SK-N-SH treated with all-trans-retinoic acid at 6 μM for 48 hours (cell line): Measurements from ENCODE around the gene MAP3K13.

Experiments
- ATAC-seq: fragments of 200-7000 bp; cut with Tn5 transposase; 3 replicates; pipeline ENCODE4 v1.9.1; 2020; ENCODE audit warnings: mild to moderate bottlenecking, moderate library complexity
- ARNTL ChIP-seq: fragments of 450-650 bp; formaldehyde crosslinking; IDR thresholded peaks from 2 replicates; pipeline ENCODE4 v1.5.0; 2020; ENCODE audit warnings: low read depth, mild to moderate bottlenecking, moderate library complexity, borderline replicate concordance
- BACH2 ChIP-seq: fragments of 250-450 bp; sonication (Bioruptor Pico); IDR thresholded peaks from 2 replicates; pipeline ENCODE4 v1.9.0; 2021; ENCODE audit warnings: mild to moderate bottlenecking, borderline replicate concordance
- CREB5 ChIP-seq: fragments of 250-450 bp; sonication (Bioruptor Pico); IDR thresholded peaks from 2 replicates; pipeline ENCODE4 v1.5.1; 2020; ENCODE audit warnings: low read depth, mild to moderate bottlenecking, moderate library complexity
- CSDC2 ChIP-seq: fragments of 250-450 bp; sonication (Bioruptor Pico); IDR thresholded peaks from 2 replicates; pipeline ENCODE4 v1.5.0; 2020; ENCODE audit warnings: mild to moderate bottlenecking, moderate library complexity
- CSRNP3 ChIP-seq: fragments of 250-450 bp; sonication (Bioruptor Pico); IDR thresholded peaks from 2 replicates; pipeline ENCODE4 v1.5.1; 2021; ENCODE audit warnings: mild to moderate bottlenecking, moderate library complexity
- ESRRG ChIP-seq: fragments of 250-450 bp; sonication (Bioruptor Pico); IDR thresholded peaks from 2 replicates; pipeline ENCODE4 v1.6.1; 2021; ENCODE audit warnings: mild to moderate bottlenecking
- ISL1 ChIP-seq: fragments of 250-450 bp; sonication (Bioruptor Pico); IDR thresholded peaks from 2 replicates; pipeline ENCODE4 v2.1.2; 2022; ENCODE audit warnings: mild to moderate bottlenecking, moderate library complexity
- OSR1 ChIP-seq: fragments of 250-450 bp; sonication (Bioruptor Pico); IDR thresholded peaks from 2 replicates; pipeline ENCODE4 v1.8.0; 2022; ENCODE audit warnings: moderate library complexity, mild to moderate bottlenecking, inconsistent platforms
- PATZ1 ChIP-seq: fragments of 250-450 bp; sonication (Bioruptor Pico); IDR thresholded peaks from 2 replicates; pipeline ENCODE4 v1.8.0; 2020; ENCODE audit warnings: mild to moderate bottlenecking, moderate library complexity, borderline replicate concordance
- POU6F1 ChIP-seq: fragments of 250-450 bp; sonication (Bioruptor Pico); IDR thresholded peaks from 2 replicates; pipeline ENCODE4 v1.8.0; 2021; ENCODE audit warnings: low read depth, mild to moderate bottlenecking, moderate library complexity, borderline replicate concordance
- PPARA ChIP-seq: fragments of 250-450 bp; sonication (Bioruptor Pico); IDR thresholded peaks from 2 replicates; pipeline ENCODE4 v1.5.0; 2020; ENCODE audit warnings: mild to moderate bottlenecking, borderline replicate concordance
- RARB ChIP-seq: fragments of 250-450 bp; sonication (Bioruptor Pico); IDR thresholded peaks from 2 replicates; pipeline ENCODE4 v1.8.0; 2021; ENCODE audit warnings: mild to moderate bottlenecking, moderate library complexity
- SNAI2 ChIP-seq: fragments of 250-450 bp; sonication (Bioruptor Pico); IDR thresholded peaks from 2 replicates; pipeline ENCODE4 v1.5.0; 2020; ENCODE audit warnings: mild to moderate bottlenecking, moderate library complexity
- TCF4 ChIP-seq: fragments of 250-450 bp; sonication (Bioruptor Pico); IDR thresholded peaks from 2 replicates; pipeline ENCODE4 v1.8.0; 2021; ENCODE audit warnings: mild to moderate bottlenecking, moderate library complexity, borderline replicate concordance
- TOX ChIP-seq: fragments of 250-450 bp; sonication (Bioruptor Pico); IDR thresholded peaks from 2 replicates; pipeline ENCODE4 v1.8.0; 2021; ENCODE audit warnings: mild to moderate bottlenecking, moderate library complexity, borderline replicate concordance
- TSHZ2 ChIP-seq: fragments of 250-450 bp; sonication (Bioruptor Pico); IDR thresholded peaks from 2 replicates; pipeline ENCODE4 v1.5.0; 2020; ENCODE audit warnings: mild to moderate bottlenecking, moderate library complexity
- ZC3H10 ChIP-seq: fragments of 250-450 bp; sonication (Bioruptor Pico); IDR thresholded peaks from 2 replicates; pipeline ENCODE4 v1.5.1; 2021; ENCODE audit warnings: mild to moderate bottlenecking, moderate library complexity
- ZFP3 ChIP-seq: fragments of 250-450 bp; sonication (Bioruptor Pico); IDR thresholded peaks from 2 replicates; pipeline ENCODE4 v1.5.0; 2020; ENCODE audit warnings: mild to moderate bottlenecking, moderate library complexity
- ZFP30 ChIP-seq: fragments of 450-650 bp; formaldehyde crosslinking; IDR thresholded peaks from 2 replicates; pipeline ENCODE4 v1.5.0; 2022; ENCODE audit warnings: mild to moderate bottlenecking, moderate library complexity
- ZNF565 ChIP-seq: fragments of 450-650 bp; formaldehyde crosslinking; conservative IDR thresholded peaks from 2 replicates; pipeline ENCODE4 v1.5.0; 2020; ENCODE audit warnings: low read depth, mild to moderate bottlenecking, moderate library complexity
- ZNF8 ChIP-seq: fragments of 450-650 bp; formaldehyde crosslinking; IDR thresholded peaks from 2 replicates; pipeline ENCODE4 v1.5.0; 2020; ENCODE audit warnings: mild to moderate bottlenecking, moderate library complexity

MAP3K13 gene

GRCh38 chr3:185532901-185533300, 170.0 kb downstream of the MAP3K13 start (continued):
- no peak for TF ChIP-seq ZFP30 (CRISPR knock-in tag)
- TF ChIP-seq PPARA (CRISPR knock-in tag), result no peak
- TF ChIP-seq BACH2 (CRISPR knock-in tag), result no peak
- no peak for TF ChIP-seq TSHZ2 (CRISPR knock-in tag)
- no peak for TF ChIP-seq CREB5
- no peak for TF ChIP-seq ZNF8 (CRISPR knock-in tag)
- no peak for TF ChIP-seq OSR1 (CRISPR knock-in tag)
- TF ChIP-seq SNAI2 (CRISPR knock-in tag), result no peak
- TF ChIP-seq ZFP3 (CRISPR knock-in tag), result no peak
- no peak for TF ChIP-seq ISL1
- TF ChIP-seq, all 23 proteins: peak for 0

GRCh38 chr3:185534511-185534910, 171.6 kb downstream of the MAP3K13 start:
- TF ChIP-seq ZFP3 (CRISPR knock-in tag), result no peak
- TF ChIP-seq CSRNP3, result no peak
- no peak for TF ChIP-seq ARNTL (CRISPR knock-in tag)
- no peak for TF ChIP-seq ZFP30 (CRISPR knock-in tag)
- no peak for TF ChIP-seq ZNF8 (CRISPR knock-in tag)
- no peak for TF ChIP-seq PPARA (CRISPR knock-in tag)
- TF ChIP-seq ZC3H10 (CRISPR knock-in tag), result no peak
- TF ChIP-seq CSDC2, result no peak
- TF ChIP-seq SNAI2 (CRISPR knock-in tag), result no peak
- no peak for TF ChIP-seq TOX
- TF ChIP-seq ESRRG (CRISPR knock-in tag), result no peak
- no peak for TF ChIP-seq TCF4 (CRISPR knock-in tag)
- no peak for TF ChIP-seq PATZ1 (CRISPR knock-in tag)
- no peak for TF ChIP-seq ZNF565 (CRISPR knock-in tag)
- TF ChIP-seq RARB, result no peak
- no peak for TF ChIP-seq TSHZ2 (CRISPR knock-in tag)
- no peak for ATAC-seq

GRCh38 chr3:185537369-185537970, 174.5 kb downstream of the MAP3K13 start:
- peak; percentile 27; the same call in 2 of the 3 replicates for ATAC-seq
- TF ChIP-seq POU6F1 (CRISPR knock-in tag) (no peak), ISL1 (peak; percentile 11; the same call in 1 of the 2 replicates), TSHZ2 (CRISPR knock-in tag) (no peak), ZNF565 (CRISPR knock-in tag) (no peak), CREB5 (no peak), TOX (no peak)
